Hypothalamus (tissue), 51 donors: ENCODE data around the gene KRTAP4-9.
"Not testable (repeated sequence)": the region's sequence is repeated elsewhere in the genome, so short reads cannot be mapped to it uniquely, and the experiment has no call there.

ENCODE experiments used
- DNase-seq, 51 donors: peaks; one replicate each; lab custom pipeline; 2025; lab: John Stamatoyannopoulos, UW

Gene KRTAP4-9

DNA sequence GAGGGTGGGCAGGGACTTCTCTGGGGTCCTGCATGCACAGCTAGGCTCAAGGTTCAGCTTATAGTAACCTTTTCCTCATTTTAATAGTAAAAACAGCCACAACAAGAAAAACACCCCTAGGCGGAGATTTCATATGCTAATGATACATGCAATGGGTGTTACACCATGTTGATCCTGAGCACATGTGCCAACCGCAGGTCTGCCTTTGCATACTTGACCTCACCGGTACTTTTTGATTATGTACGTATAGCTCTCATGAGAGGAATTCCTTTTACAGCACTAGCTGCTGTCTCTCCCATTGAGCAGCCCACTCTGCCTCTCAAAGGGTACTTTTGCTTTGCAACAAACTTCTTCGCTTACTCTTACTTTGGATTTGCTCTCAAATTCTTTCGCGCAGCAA is 9.1 kb upstream of the KRTAP4-9 start:
- no peak for DNase-seq

DNA sequence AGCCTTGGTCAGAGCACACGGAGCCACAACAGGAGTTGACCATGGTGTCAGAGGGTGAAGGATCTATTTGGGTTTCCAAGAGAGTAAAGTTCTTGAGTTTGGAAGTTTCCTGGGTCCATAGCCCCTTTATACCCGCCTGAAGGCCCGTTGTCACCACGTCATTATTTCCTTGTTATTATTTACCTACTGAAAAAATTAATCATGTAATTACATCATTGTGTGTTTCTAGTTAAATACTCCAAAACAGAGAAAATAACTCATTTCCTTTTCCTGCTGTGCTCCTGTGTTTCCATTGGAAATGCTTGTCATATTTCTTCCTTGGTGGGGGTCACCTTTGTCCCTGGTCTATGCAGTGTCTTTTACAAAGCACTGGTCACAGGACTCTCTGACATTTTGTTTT is 7.1 kb upstream of the KRTAP4-9 start, which contains the start of gene KRTAP4-8:
Gene KRTAP4-8, minus strand, starts transcription at position 101 of the 400 bp plus-strand sequence. Its CDS starts 58 bp downstream, at position 43.
- no peak for DNase-seq

DNA sequence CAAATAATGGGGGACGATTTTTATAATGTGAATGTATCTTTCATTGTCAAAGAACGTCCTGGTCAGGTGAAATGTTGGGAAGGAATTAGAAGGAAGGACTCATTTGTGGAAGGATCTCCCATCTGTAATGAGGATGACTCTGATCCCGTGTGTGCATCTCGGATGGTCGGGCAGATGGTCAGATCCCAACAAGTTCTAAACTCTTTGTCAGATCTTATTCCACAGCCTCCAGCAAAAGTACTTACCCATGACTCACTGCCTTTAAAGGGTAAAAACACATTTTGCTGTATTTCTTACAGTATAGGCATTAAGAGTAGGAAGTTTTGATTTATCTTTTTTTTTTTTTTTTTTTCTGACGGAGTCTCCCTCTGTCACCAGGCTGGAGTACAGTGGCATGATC is 6.7 kb upstream of the KRTAP4-9 start:
- DNase-seq: no peak

DNA sequence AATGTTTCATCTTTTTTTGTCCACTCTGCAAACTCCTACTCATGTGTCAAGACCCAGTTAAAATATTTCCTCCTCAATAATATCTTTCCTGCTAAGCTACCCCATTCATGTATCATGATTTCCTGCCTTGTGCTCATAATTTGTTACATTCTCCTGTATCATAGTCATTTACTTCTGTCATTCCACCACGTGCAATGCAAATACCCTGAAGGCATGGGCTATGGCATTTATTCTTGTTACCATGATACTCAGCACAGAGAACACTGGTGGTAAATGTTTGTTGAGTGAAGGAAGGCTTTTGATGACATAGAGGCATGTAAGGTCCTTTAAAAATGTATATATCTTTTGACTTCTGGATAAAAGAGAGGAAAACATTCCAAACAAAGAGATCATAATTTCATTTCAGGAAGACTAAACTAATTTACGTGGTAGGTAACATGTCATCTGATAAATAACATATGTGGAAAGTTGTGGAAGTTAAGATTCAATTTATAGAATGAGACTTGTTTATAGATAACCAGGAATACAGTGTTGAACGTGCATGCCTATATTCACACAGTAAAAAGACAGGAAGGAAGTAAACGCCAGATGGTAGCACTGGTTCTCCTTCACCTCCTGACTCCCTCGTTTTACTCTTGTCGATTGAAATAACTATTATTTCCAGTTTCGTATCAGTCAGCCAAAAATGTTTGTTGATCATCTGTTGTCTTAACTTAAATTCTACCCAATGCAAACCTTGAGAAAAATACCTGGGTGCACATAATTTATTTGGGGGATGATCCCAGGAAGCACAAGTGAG is 5.3 kb upstream of the KRTAP4-9 start:
- not testable (repeated sequence) for DNase-seq

DNA sequence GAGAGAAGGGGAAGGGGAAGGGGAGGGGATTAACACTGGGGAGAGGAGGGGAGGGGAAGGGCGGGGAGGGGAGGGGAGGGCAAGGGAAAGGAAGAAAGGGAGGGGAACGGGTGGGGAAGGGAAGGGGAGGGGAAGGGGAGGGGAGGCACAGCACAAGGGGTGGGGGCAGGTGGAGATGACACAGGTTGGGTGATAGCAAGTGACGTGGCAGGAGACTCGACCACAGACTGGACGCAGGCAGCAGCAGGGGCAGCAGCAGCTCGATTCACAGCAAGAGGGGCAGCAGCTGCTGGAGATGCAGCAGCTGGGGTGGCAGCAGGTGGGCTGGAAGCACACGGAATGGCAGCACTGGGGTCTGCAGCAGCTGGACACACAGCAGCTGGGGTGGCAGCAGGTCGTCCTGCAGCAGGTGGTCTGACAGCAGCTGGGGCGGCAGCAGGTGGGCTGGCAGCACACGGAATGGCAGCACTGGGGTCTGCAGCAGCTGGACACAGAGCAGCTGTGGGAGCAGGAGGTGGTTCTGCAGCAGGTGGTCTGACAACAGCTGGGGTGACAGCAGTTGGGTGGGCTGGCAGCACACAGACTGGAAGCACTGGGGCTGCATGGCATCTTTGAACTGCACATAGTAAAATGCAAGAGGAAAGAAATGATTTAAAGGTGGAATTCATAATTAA is 3.5 kb upstream of the KRTAP4-9 start, which contains the start of gene KRTAP4-16:
Gene KRTAP4-16, minus strand, starts transcription at position 624 of the 674 bp plus-strand sequence. Its CDS starts 0 bp downstream, at position 624.
- no peak for DNase-seq

DNA sequence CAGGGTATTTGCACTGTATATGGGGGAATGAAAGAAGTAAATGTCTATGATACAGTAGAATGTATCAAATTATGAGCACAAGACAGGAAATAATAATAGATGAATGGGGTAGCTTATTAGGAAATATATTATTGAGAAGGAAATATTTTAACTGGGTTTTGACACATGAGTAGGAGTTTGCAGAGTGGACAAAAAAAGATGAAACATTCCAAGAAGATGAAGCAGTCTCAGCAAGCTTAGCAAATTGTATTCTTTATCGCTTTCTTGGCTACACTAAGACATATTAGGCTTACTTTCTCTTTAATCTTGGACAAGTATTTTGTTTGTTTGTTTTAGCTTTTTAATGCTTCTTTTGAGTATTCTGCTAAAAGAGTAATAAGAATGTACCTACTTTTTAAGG is 1.3 kb upstream of the KRTAP4-9 start:
- no peak for DNase-seq

DNA sequence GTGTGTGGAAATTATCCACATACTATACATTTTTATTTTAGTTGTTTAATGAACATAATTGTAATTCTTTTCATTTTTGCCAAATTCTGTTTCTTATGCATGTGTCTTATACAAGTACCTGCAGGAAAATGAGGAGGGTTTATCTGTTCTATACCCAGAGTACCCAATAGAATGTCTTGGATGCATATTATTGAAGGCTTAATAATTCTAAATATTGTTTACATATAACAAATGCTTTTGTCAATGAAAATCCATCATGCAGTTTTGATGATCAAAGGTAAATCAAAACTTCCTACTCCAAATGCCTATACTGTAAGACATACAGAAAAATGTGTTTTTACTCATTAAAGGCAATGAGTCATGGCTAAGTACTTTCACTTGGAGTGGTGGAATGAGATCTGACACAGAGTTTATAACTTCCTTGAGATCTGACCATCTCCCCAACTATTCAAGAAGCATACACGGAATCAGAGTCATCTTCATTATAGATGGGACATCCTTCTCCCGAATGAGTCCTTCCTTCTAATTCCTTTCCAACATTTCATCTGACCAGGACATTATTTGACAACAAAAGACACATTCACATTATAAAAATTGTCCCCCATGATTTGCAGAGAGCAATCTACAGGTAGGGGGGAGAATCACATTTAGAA is 677 bp upstream of the KRTAP4-9 start:
- DNase-seq: not testable (repeated sequence)

DNA sequence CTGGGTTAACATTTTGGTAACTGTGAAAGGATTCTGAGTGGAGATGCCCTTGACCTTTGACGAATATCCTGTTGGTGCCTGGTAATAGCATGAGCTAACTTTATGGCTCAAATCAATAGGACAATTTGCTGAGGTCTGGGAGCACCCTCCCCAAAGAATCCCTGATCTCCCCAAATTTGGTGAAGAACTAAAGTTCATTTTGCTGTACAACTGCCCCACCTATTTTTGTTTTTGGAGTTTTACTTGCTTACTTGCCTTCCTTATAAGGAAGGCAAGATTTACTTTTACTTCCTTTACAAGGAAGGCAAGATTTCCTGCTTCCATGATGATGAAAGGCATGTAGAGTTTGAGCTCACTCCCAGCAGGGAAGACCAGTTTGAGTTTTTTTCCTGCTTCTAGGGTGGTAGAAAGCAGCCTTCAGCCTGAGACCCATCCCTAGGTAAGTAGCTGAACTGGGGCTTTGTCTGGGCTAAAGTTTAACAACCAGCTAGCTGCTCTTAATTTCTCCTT is 2.8 kb downstream of the KRTAP4-9 start:
- DNase-seq: no peak

DNA sequence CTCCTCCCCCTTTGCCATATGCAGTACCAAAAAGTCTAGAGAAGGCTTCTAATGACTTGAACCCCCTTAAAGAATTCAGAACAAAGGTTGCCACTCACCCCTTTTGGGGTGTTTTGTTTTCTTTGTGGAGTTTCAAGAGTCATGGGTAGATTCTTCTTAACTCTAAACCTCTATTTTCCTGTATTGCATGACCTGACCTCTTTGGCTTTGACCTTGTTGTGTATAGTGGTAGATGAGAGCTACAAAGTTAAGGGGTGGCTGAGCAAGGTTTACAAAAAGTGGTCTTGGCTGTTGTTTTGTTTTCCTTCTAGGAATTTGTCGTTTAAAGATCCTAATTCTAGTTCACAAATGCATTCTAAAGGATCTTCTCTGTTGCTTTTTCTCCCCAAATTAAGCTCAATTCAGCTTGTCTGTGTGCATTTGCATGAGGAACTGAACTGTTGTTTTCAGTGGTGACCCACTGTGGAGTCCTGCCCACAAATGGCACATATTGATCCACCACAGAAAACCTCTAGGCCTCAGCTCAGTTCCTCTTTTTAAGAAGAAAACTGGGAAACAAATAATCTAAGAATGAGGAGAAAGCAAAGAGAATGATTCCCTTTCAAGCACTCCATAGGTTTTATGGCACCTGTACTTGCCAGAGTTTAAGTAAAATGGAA is 3.7 kb downstream of the KRTAP4-9 start:
- DNase-seq: not testable (repeated sequence)

DNA sequence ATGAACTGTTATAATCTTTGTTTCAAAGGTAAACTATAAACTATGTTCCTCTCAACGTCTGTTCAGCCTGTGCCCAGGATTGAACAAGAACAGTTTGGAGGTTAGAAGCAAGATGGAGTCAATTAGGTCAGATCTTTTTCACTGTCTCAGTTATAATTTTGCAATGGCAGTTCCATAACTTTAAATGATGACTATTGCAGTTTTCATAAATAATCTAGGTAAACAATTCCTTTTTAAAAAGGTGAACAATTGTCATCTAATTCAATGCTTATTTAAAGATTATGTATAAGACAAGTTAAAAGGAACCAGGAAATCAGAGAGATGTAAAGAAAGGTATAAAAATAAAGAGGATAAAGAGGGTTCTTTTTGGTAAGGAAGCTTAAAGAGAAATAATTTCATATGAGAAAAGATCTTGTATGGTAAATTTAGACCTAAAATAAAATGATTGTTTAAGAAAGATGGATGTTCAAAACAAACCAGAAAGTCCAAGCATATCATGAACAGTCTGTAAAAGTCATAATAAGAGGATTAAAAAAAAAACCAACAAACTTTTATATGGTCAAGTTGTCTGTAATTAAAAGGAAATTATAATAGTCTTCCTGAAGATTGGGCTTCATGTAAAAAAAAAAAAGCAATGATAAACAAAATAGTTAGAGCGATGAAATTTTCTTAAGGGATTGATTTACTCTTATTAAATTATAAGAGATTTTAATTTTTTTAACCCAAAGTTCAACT is 6.1 kb downstream of the KRTAP4-9 start:
- no peak for DNase-seq

DNA sequence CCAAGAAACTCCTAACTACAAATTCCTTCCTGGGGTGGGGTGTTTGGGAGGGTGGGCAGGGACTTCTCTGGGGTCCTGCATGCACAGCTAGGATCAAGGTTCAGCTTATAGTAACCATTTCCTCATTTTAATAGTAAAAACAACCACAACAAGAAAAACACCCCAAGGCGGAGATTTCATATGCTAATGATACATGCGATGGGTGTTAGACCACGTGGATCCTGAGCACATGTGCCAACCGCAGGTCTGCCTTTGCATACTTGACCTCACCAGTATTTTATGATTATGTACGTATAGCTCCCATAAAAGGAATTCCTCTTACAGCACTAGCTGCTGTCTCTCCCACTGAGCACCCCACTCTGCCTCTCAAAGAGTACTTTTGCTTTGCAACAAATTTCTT is 11.1 kb downstream of the KRTAP4-9 start:
- DNase-seq: no peak

DNA sequence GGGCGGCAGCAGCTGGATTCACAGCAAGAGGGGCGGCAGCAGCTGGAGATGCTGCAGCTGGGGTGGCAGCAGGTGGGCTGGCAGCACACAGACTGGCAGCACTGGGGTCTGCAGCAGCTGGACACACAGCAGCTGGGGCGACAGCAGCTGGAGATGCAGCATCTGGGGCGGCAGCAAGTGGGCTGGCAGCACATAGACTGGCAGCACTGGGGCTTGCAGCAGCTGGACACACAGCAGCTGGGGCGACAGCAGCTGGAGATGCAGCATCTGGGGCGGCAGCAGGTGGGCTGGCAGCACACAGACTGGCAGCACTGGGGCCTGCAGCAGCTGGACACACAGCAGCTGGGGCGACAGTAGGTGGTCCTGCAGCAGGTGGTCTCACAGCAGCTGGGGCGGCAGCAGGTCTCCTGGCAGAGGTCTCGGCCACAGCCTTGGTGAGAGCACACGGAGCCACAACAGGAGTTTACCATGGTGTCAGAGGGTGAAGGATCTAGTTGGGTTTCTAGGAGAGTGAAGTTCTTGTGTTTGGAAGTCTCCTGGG is 12.7 kb downstream of the KRTAP4-9 start, which contains the start of gene KRTAP4-11:
Gene KRTAP4-11, minus strand, starts transcription at position 528 of the 541 bp plus-strand sequence. Its CDS starts 58 bp downstream, at position 470.
- not testable (repeated sequence) for DNase-seq

DNA sequence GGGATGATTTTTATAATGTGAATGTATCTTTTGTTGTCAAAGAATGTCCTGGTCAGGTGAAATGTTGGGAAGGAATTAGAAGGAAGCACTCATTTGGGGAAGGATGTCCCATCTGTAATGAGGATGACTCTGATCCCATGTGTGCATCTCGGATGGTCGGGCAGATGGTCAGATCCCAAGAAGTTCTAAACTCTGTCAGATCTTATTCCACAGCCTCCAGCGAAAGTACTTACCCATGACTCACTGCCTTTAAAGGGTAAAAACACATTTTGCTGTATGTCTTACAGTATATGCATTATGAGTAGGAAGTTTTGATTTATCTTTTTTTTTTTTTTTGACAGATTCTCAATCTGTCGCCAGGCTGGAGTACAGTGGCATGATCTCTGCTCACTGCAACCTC is 13.5 kb downstream of the KRTAP4-9 start:
- DNase-seq: no peak

DNA sequence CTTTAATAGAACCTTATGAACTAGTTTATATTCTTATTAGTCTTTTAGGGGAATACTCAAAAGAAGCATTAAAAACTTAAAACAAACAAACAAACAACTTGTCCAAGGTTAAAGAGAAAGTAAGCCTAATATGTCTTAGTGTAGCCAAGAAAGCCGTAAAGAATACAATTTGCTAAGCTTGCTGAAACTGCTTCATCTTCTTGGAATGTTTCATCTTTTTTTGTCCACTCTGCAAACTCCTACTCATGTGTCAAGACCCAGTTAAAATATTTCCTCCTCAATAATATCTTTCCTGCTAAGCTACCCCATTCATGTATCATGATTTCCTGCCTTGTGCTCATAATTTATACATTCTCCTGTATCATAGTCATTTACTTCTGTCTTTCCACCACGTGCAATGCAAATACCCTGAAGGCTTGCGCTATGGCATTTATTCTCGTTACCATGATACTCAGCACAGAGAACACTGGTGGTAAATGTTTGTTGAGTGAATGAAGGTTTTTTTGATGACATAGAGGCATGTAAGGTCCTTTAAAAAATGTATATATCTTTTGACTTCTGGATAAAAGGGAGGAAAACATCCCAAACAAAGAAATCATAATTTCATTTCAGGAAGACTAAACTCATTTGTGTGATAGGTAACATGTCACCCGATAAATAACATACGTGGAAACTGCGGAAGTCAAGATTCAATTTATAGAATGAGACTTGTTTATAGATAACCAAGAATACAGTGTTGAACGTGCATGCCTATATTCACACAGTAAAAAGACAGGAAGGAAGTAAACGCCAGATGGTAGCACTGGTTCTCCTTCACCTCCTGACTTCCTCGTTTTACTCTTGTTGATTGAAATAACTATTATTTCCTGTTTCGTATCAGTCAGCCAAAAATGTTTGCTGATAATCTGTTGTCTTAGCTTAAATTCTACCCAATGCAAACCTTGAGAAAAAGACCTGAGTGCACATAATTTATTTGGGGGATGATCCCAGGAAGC is 14.8 kb downstream of the KRTAP4-9 start:
- DNase-seq: peak in 1 of 51 donors; percentile 2

DNA sequence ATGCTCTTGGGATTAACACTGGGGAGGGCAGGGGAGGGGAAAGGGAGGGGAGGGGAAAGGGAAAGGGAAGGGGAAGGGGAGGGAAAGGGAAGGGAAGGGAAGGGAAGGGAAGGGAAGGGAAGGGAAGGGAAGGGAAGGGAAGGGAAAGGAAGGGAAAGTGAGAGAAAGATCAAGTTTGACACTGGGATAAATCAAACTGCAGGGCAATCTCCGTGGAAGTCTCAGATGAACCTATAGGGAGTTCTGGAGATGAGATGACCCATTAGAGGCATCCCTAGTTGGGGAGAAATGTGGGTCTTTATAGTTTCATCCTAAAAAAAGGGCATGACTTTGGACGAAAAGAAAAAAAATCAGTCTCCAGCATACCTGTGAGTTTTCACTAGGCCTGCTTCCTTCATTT is 16.6 kb downstream of the KRTAP4-9 start:
- DNase-seq: no peak

DNA sequence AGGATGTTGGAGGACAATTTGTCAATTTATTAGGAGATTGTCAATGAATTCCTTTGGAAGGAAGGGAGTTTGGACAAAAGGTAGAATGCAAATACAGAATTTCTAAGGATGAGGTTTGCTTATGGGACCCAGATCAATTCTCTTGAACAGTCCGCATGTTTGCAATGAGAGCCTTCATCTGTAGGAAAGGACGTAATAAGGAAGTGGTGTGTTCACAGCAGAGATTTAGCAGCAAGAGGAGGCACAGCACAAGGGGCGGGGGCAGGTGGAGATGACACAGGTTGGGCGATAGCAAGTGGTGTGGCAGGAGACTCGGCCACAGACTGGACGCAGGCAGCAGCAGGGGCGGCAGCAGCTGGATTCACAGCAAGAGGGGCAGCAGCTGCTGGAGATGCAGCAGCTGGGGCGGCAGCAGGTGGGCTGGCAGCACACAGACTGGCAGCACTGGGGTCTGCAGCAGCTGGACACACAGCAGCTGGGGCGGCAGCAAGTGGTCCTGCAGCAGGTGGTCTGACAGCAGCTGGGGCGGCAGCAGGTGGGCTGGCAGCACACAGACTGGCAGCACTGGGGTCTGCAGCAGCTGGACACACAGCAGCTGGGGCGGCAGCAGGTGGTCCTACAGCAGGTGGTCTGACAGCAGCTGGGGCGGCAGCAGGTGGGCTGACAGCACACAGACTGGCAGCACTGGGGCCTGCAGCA is 18.3 kb downstream of the KRTAP4-9 start:
- not testable (repeated sequence) for DNase-seq

DNA sequence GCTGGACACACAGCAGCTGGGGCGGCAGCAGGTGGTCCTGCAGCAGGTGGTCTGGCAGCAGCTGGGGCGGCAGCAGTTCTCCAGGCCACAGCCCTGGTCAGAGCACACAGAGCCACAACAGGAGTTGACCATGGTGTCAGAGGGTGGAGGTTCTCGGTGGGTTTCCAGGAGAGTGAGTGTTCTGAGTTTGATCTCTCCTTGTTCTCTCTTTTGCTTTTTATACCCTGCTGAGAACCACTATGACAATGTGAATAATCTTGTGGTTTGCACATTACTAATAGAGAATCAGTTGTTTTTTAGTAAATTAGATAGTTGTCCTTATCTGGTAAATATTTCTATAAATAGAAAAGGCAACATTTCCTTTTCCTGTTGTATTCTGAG is 18.8 kb downstream of the KRTAP4-9 start, which contains the start of gene KRTAP4-12:
Gene KRTAP4-12, minus strand, starts transcription at position 192 of the 381 bp plus-strand sequence. Its CDS starts 60 bp downstream, at position 132.
- DNase-seq: not testable (repeated sequence)
